ENCODE measurements around the gene PTCH1. TPM values are rescaled to one million over a fixed set of nuclear protein-coding genes. Genes with fewer than 3 reads are reported as not detected.

The PTCH1 gene
- total and polyA plus RNA-seq, 12 donors, result 1.6 to 10.0 (median 6.5) TPM

GRCh38 chr9:95420518-95420917 lies 96.3 kb downstream of the PTCH1 start:
- DNase-seq, result no peak
- Histone ChIP-seq H3K4me1 (no peaks in the 10 kb centered on the region), H3K27me3 (peaks cover 0 to 4% (median 0%) of the 10 kb centered on the region in 7 donors), H3K36me3 (peaks cover 0 to 11% (median 0%) of the 10 kb centered on the region in 9 donors), H3K4me3 (no peak overlapping the region), H3K27ac (no peak overlapping the region), H3K9me3 (peaks cover 0 to 39% (median 15%) of the 10 kb centered on the region in 11 donors)
- ATAC-seq, result no peak
- TF ChIP-seq, protein P1, sequence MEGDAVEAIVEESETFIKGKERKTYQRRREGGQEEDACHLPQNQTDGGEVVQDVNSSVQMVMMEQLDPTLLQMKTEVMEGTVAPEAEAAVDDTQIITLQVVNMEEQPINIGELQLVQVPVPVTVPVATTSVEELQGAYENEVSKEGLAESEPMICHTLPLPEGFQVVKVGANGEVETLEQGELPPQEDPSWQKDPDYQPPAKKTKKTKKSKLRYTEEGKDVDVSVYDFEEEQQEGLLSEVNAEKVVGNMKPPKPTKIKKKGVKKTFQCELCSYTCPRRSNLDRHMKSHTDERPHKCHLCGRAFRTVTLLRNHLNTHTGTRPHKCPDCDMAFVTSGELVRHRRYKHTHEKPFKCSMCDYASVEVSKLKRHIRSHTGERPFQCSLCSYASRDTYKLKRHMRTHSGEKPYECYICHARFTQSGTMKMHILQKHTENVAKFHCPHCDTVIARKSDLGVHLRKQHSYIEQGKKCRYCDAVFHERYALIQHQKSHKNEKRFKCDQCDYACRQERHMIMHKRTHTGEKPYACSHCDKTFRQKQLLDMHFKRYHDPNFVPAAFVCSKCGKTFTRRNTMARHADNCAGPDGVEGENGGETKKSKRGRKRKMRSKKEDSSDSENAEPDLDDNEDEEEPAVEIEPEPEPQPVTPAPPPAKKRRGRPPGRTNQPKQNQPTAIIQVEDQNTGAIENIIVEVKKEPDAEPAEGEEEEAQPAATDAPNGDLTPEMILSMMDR (IDR thresholded peaks at IDR 0.05), result no peak
- intact Hi-C loops (cut with DNase I), result no loop called here

DNA sequence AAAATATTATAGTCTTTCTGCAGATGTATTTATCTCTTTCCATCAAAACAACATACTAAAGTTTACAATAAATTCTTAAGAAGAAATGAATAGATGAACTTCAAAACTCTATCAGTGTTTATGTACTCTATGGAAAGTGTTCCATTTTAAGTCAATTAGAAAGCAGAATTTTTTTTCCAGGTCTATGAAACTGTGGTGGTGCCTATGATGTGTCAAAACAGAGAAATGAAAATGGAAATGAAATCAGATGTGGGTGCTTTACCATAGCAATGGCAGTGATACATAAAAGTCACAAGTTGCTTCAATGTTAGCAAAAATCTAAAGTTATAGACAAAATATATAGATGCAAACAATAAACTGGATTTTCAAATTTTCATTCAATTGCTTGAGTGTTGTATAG lies 97.3 kb downstream of the PTCH1 start:
- TF ChIP-seq, protein P1 (IDR thresholded peaks at IDR 0.05), result no peak
- peaks cover 0 to 11% (median 0%) of the 10 kb centered on the region in 9 donors for H3K36me3 ChIP-seq
- no peak for DNase-seq
- H3K27me3 ChIP-seq, result no peaks in the 10 kb centered on the region
- no peak overlapping the region for H3K27ac ChIP-seq
- intact Hi-C loops (cut with DNase I), result no loop called here
- no peak for ATAC-seq
- no peak overlapping the region for H3K4me3 ChIP-seq
- H3K4me1 ChIP-seq, result no peaks in the 10 kb centered on the region
- peaks cover 0 to 39% (median 15%) of the 10 kb centered on the region in 11 donors for H3K9me3 ChIP-seq

DNA sequence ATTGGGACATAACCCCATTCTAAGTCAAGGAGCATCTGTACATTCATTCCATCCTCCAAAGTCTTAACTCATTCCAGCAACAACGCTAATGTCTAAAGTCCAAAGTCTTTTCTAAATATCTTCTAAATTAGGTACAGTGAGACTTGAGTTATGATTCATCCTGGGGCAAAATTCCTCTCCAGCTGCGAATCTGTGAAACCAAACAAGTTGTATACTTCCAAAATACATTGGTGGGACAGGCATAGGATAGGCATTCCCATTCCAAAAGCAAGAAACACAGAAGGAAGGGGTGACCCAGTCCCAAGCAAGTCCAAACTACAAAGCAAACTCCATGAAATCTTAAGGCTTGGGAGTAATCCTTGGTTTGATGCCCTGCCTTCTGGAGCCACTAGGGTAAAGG lies 101.6 kb downstream of the PTCH1 start:
- DNase-seq (no peak), ATAC-seq (no peak)
- no peak overlapping the region for H3K27ac ChIP-seq
- H3K27me3 ChIP-seq, result no peaks in the 10 kb centered on the region
- WGBS, 2 donors, result 92 to 96% methylated on average over 2 of the region's 2 CpGs
- H3K4me1 ChIP-seq, result peaks cover 0 to 2% (median 0%) of the 10 kb centered on the region in 9 donors
- intact Hi-C loops (cut with DNase I), result no loop called here
- H3K36me3 ChIP-seq, result no peaks in the 10 kb centered on the region
- TF ChIP-seq, protein P1 (IDR thresholded peaks at IDR 0.05), result no peak
- no peak overlapping the region for H3K4me3 ChIP-seq
- peaks cover 0 to 11% (median 0%) of the 10 kb centered on the region in 11 donors for H3K9me3 ChIP-seq

GRCh38 chr9:95413793-95414192 lies 103.0 kb downstream of the PTCH1 start:
- intact Hi-C loops (cut with DNase I), result no loop called here
- H3K4me3 ChIP-seq, result no peak overlapping the region
- no peaks in the 10 kb centered on the region for H3K27me3 ChIP-seq
- 86 to 87% methylated on average over 2 of the region's 2 CpGs for WGBS, 2 donors
- H3K9me3 ChIP-seq, result peaks cover 0 to 11% (median 0%) of the 10 kb centered on the region in 11 donors
- no peak overlapping the region for H3K27ac ChIP-seq
- DNase-seq (no peak), ATAC-seq (no peak)
- H3K4me1 ChIP-seq, result peaks cover 0 to 4% (median 0%) of the 10 kb centered on the region in 9 donors
- TF ChIP-seq, protein P1 (IDR thresholded peaks at IDR 0.05), result no peak
- no peaks in the 10 kb centered on the region for H3K36me3 ChIP-seq
